Amniotic epithelial cell (primary cell): ENCODE measurements around the gene FBXL7.

ENCODE experiments used
- DNase-seq: peaks from one replicate; pipeline ENCODE4 v3.0.0-alpha.2; 2010; ENCODE audit warnings: low read depth

FBXL7 gene

DNA sequence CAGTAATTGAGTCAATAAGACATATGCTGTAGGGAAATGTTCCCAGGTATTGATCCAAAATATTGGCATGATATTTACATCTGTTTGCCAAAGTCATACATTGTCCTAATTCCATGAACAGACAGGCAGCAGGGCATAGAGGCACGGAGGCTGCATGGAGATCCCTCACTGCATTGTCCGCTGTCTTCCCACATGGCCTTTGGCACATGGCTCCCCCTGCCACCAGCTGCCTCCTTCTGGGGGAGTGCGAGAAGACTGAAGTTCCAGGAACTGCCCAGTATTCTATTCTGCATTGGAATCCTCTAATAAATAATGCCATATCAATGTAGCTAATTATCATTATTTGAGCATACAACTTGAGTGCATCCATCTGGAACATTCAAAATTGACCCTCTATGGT, 269.0 kb downstream of the FBXL7 start:
- no peak for DNase-seq

- no peak for DNase-seq
Measured at GRCh38 chr5:15772131-15772530, 272.2 kb downstream of the FBXL7 start.

GRCh38 chr5:15774632-15775031, 274.7 kb downstream of the FBXL7 start:
- peak; percentile 21 for DNase-seq

DNA sequence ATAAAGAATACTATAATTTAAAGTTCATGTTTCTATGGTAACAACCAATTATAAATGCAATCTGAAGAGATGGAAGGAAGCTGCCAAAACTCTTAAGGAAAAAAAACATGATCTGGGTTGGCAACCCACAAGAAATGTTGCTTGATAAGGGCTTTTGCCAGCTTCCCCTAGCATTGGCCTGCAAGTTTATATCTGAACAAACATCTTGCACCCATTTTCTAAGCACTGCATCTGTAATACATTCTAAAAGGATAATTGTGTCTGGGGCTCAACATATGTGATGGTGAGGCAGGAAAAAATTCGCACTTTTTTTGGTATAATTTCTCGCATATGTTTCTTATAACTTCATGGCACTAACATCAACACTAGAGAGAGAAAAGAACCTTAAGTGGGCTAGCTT, 276.4 kb downstream of the FBXL7 start:
- DNase-seq, result no peak

DNA sequence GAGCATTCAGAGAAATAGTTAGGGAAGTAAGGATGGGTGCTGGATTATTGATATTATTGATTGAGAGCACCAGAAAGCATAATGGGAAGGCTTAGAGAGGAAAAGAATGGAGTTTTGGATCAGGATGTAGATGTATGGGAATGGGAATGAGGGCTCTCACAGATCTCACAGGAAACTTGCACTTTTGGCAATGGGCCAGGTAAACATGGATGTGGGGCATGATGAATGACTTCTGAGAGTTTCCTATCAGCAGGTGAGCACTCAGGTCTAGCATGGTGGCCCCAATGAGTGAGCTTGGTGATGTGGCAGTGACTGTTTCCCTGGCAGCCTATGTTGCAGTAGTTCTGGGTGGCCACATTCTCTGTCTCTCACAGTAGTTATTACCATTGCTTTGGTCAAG, 283.8 kb downstream of the FBXL7 start:
- no peak for DNase-seq

DNA sequence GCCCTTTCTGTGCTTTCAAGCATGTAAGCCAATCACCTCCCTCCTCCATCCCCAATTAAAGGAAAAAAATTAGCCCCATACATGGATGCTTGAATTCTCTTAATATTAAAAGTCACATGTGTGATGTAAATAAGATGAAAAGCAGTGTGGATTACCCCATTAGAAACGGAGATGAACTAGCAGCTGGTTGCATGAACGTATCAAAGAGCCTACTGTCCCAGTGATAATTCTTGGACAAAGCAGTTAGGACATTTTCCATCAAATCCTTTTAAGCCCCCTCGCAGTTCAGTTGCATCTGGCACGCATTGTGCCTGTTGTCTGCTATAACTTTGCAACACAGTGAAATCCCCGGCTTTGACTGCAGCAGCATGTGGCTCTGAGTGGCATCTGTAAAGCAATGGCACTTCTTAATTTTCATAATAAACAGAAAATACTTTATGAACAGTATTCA, 285.6 kb downstream of the FBXL7 start:
- no peak for DNase-seq

- no peak for DNase-seq
Measured at GRCh38 chr5:15786326-15786725, 286.3 kb downstream of the FBXL7 start.

DNA sequence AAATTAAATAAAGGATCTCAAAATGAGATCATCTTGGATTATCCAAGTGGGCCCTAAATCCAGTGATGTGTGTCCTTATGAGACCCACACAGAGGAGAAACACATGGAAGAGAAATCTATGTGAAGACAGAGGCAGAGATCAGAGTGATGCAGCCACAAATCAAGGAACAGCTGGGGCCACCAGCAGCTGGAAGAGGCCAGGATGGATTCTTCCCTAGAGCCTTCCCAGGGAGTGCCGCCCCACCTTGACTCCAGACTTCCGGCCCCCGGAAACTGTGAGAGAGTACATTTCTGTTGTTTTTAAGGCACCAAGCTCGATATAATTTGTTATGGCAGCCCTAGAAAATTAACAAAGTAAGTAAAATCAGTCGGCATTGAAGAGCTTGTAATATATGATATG, 286.9 kb downstream of the FBXL7 start:
- no peak for DNase-seq

DNA sequence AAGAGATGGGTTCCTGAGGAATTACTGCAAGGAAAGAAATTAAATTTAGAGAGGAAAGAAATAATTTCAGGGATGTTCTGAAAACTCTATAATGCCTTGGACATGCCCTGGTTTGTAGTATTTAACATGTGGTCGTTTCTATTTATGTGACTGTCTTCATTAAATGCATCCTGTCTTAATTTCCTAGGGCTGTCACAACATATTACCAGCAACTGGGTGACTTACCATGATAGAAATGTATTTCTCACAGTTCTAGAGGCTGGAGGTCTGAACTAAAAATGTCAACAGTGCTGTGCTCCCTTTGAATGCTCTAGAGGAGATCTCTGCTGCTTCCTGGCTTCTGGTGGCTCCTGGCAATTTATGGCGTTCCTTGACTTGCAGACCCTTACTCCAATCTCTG, 287.7 kb downstream of the FBXL7 start:
- DNase-seq, result no peak

DNA sequence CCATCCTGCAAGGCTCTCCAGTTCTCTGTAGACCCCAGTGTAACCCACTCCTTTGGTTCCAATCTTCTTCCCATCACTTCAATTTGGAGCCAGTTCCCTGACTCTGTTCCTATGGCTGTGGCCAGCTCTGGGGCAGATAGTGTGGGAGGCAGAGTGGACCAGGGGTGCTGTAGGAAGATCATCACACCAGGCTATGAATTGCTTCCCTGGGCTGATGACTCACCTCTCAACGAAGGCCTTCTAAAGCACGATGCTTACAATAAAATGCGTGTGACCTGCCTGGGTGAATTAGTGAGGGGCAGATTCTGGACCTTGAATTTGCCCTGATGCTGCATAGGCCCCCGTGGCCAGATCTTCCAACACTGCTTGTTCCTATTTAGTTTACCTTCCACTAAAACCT, 289.7 kb downstream of the FBXL7 start:
- peak; percentile 48 for DNase-seq

DNA sequence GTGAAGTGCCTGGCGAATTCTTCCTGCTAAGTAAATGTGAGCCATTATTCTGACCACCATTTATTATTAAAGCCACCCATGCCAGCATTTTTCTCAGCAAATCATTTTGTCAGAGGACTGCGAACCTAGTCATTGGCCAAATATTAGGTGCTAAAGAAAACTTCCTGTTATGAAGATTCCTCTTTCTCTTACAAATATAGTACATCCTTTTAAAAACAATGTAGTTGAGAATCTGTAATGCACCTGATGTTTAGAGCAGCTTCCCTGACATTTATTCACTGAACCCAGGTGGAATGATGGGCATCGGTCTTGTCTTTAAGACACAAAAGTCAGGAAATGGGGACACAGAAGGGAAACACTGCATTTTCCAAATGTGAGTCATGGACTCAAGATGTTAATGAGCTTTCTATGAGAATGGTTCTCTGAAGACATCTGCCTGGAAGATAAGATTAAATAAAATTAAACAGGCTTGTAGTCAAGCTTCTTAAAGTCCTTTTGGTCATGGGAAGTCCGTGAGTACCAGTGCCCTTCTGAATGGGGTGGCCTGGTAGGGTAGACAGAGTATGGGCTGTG, 290.6 kb downstream of the FBXL7 start:
- DNase-seq, result peak; percentile 25

DNA sequence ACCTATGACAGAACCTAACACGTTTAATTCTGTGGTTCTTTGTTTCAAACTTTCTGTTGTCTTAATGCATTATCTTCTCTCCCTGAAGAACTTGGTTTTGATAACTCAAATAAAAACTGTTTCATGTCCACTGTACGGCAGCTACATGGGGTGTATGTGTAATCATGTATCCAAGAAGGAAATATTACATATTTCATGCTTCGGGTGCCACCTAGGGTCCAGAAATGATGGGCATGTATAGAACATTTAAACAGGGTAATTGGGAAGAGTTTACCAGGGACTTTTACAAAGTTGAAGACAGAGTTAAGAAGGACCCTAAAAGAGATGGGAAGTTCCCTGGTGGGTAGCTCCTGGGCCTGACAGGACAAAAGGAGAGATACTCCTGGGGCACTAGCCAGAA, 291.3 kb downstream of the FBXL7 start:
- DNase-seq, result no peak

GRCh38 chr5:15791859-15792258, 291.9 kb downstream of the FBXL7 start:
- DNase-seq, result peak; percentile 65

DNA sequence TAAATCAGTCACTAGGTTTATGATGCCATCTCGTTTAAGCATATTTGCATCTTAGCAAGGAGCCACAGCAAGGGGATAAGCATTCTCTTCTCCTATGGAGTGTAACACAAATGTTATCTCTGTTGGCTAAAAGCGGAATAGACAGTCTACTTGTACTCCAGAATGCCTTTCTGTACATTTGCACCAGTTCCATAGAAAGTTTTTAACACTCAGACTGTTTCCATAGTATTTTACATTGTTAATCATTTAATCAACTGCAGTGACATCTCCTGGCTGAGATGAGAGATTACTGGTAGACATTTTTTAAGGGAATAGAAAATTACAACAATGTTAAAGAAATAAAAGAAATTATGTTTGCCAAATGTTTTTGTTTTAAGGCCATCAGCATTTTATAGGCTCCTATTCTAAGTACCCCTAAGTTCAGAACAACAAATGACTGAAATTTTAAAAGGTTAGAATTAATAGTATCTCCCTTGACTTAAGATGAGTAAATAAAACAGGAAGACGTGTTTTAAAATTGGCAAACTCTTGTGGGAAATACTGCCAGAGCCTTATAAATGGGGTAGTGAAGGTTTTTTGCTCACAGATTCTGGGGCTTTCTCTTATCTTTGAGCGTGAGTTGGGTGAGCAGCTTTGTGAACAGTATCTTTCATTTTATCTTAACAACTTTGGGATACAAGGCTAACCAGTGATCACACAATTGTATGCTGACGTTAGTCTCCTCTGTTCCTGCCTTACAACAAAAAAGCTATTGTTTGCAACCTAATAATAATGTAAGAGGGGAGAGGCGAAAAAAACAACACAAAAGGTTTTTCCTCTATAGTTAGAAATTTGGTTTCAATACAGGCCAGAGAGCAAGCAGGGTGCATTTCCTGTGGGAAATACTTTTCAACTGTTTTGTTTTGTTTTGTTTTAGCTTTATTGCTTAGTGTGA, 294.3 kb downstream of the FBXL7 start:
- no peak for DNase-seq

DNA sequence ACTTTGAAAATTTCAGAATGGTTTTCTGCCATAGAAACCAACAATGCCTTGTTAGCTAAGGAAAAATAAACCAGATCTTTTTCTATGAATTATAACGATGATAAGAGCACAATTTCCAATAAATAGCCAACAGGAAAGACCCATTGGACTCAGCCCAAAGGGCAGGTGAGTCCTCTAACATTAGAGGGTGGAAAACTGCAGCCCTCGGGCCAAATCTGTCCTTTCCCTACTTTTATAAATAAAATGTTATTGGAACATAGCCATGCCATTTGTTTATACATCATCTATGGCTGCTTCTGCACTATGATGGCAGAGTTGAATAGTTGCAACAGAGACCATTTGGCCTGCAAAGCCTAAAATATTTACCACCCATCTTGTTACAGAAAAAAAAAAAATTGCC, 296.1 kb downstream of the FBXL7 start:
- no peak for DNase-seq

GRCh38 chr5:15796557-15796956, 296.6 kb downstream of the FBXL7 start:
- DNase-seq, result no peak

GRCh38 chr5:15797116-15797515, 297.1 kb downstream of the FBXL7 start:
- DNase-seq, result no peak

DNA sequence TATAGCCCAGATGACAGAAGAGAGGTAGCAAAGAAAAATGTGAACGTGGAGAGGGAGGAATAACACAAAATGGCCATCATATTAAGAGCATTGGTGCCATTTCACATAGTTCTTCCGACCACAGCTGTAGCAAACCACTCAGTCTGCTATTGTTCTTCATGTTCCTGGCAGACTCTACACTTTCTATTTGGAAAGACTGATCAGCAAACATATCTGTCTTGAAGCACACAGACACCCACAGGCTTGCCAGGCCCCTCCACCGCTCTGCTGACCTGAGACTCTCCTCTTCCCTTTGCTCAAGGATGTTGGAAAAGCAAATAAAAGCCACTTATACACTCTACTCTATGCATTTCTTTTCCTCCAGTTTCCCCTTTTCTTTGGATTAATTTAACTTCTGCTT, 298.0 kb downstream of the FBXL7 start:
- DNase-seq, result no peak

- DNase-seq, result no peak
Measured at GRCh38 chr5:15799014-15799413, 299.0 kb downstream of the FBXL7 start.

- no peak for DNase-seq
Measured at GRCh38 chr5:15799612-15800011, 299.6 kb downstream of the FBXL7 start.

DNA sequence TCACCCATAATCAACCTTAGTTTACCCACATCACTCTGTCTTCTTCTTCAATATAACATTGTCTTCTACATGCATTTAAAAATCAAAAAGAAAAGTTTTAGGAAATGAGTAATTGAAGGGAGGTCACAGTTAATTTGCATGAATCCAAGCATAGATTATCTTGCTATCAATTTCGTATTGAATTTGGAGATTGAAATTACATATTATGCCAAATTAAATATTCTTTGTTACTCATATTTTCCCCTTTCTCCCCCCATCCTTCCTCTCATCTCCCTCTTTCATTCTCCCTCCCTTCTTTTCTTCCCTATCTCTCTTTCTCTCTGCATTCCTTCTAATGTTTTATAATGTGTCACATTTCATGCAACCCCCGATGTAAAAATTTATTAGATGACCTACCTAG, 303.3 kb downstream of the FBXL7 start:
- no peak for DNase-seq

DNA sequence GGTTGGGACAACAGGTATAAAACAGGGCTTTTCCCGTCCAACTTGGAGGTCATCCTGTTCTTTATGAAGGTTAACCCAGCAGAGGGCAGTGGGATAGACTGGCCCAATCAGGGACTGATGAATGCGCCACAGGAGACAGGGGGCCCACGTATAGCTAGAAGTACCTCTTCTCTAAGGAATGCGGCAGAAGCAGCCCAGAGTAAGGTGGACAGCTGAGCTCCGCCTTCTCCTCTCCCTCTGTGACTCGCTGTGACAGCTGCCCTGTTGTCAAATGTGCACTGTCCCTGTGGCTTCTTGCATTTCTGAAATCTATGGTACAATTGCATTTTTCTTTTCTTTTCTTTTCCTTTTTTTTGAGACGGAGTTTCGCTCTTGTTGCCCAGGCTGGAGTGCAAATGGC, 306.6 kb downstream of the FBXL7 start:
- no peak for DNase-seq

DNA sequence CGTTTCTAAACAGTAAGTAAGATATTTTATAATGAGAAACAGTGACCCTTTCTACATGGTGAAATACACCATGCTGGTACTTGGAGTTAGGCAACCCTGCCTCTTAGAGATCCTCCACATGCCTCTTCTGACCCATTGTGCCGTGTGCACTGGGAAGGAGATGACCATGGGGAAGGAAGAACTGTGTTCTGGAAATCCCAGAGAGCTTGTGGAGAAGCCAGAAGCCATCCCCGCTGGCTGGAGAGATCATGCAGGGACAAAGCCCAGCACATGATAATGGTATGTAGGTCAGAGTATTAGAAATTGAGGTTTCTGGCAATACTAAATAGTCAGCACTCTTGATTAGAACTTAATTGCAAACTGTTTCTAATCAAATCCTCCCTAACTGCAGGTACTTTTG, 307.3 kb downstream of the FBXL7 start:
- DNase-seq, result peak; percentile 48

- peak; percentile 57 for DNase-seq
Measured at GRCh38 chr5:15807871-15808270, 307.9 kb downstream of the FBXL7 start.
